ENCODE results near the gene XPO6.

Gene XPO6

DNA sequence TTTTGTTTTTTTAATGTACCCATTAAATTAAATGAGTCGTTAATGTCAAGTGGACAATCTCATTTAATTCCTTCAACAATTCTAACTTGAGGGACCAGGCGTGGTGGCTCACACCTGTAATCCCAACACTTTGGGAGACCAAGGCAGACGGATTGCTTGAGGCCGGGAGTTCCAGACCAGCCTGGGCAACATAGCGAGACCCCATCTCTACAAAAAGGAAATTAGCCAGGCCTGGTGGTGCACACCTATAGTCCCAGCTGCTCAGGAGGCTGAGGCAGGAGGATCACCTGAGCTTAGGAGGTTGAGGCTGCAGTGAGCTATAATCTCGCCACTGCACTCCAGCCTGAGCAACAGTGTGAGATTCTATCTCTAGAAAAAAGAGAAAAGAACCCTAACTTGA lies 127.6 kb downstream of the XPO6 start:
- CTCF ChIA-PET: interaction anchor here (1.4 kb wide), 1 partner anchor 14 kb away, joined by 3 read pairs; no protein-coding TSS in a partner anchor
- no peak for DNase-seq (ENCODE audit: extremely low spot score)
- TF ChIP-seq CTCF (IDR thresholded peaks at IDR 0.05; ENCODE audit: control extremely low read depth, extremely low read depth, low read depth, missing control alignments): no peak
- POLR2A ChIA-PET: no interaction called here

- DNase-seq (ENCODE audit: extremely low spot score): no peak
- ChIA-PET CTCF (no interaction called here), POLR2A (no interaction called here)
- TF ChIP-seq CTCF (IDR thresholded peaks at IDR 0.05; ENCODE audit: control extremely low read depth, extremely low read depth, low read depth, missing control alignments): no peak
Observed at GRCh38 chr16:28082624-28083023, 129.1 kb downstream of the XPO6 start.

GRCh38 chr16:28081391-28081968 lies 130.3 kb downstream of the XPO6 start:
- TF ChIP-seq CTCF (IDR thresholded peaks at IDR 0.05; ENCODE audit: control extremely low read depth, extremely low read depth, low read depth, missing control alignments): no peak
- POLR2A ChIA-PET: no interaction called here
- no peak for DNase-seq (ENCODE audit: extremely low spot score)
- CTCF ChIA-PET: interaction anchor here (3.2 kb wide), 1 partner anchor 11 kb away, joined by 29 read pairs; no protein-coding TSS in a partner anchor

DNA sequence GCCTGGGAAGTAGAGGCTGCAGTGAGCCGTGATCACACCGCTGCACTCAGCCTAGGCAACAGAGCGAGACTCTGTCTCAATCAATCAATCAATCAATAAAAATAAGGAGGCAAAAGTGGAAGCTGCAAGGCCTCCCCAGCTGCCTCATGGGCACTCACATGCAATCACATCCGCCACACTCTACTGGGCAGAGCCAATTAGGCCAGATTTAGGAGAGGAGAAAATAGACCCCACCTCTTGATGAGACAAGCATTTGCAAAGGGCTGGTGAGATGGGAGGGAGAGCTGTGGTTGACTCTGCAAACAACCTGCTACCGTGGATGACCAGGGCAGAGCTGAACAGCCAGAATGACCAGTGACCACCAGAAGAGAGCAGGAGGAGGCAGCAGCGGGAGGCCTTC lies 133.5 kb downstream of the XPO6 start:
- CTCF ChIA-PET: no interaction called here
- TF ChIP-seq CTCF (IDR thresholded peaks at IDR 0.05; ENCODE audit: control extremely low read depth, extremely low read depth, low read depth, missing control alignments): no peak
- no peak for DNase-seq (ENCODE audit: extremely low spot score)
- POLR2A ChIA-PET: no interaction called here

- POLR2A ChIA-PET: no interaction called here
- no peak for DNase-seq (ENCODE audit: extremely low spot score)
- no peak for TF ChIP-seq CTCF (IDR thresholded peaks at IDR 0.05; ENCODE audit: control extremely low read depth, extremely low read depth, low read depth, missing control alignments)
- CTCF ChIA-PET: no interaction called here
Observed at GRCh38 chr16:28073836-28074235, 137.9 kb downstream of the XPO6 start.

- no peak for TF ChIP-seq CTCF (IDR thresholded peaks at IDR 0.05; ENCODE audit: control extremely low read depth, extremely low read depth, low read depth, missing control alignments)
- no peak for DNase-seq (ENCODE audit: extremely low spot score)
- POLR2A ChIA-PET: no interaction called here
- CTCF ChIA-PET: interaction anchor here (1.0 to 3.5 kb wide), 8 partner anchors 8 to 432 kb away, joined by 3 to 32 read pairs (median 10); no protein-coding TSS in a partner anchor
Observed at GRCh38 chr16:28072087-28072486, 139.7 kb downstream of the XPO6 start.
